GM23248 (cell line): Measurements from ENCODE around the gene RCC2. TPM values are rescaled to one million over a fixed set of nuclear protein-coding genes. Genes with fewer than 3 reads are reported as not detected.

Experiments used
- DNase-seq: peaks from one replicate; pipeline ENCODE4 v3.0.0-alpha.2; 2015
- H2AFZ ChIP-seq: fragments of 200-600 bp; sonication (generic); 2 replicates; pipeline ENCODE4 v1.6.1; 2016; ENCODE audit warnings: antibody characterized with exemption
- H3F3A ChIP-seq: fragments of 200-600 bp; sonication (generic); 2 replicates; pipeline ENCODE4 v1.6.1; 2016; ENCODE audit warnings: mild to moderate bottlenecking, antibody characterized with exemption, mixed run types; ENCODE audit not compliant: insufficient read depth
- H3K27ac ChIP-seq: fragments of 200-600 bp; sonication (generic); 2 replicates; pipeline ENCODE4 v1.5.1; 2016; ENCODE audit warnings: mild to moderate bottlenecking
- H3K27me3 ChIP-seq: fragments of 200-600 bp; sonication (generic); replicated peaks from 2 replicates; pipeline ENCODE4 v1.6.1; 2016; ENCODE audit warnings: mild to moderate bottlenecking; ENCODE audit not compliant: insufficient read depth
- H3K36me3 ChIP-seq: fragments of 200-600 bp; sonication (generic); 2 replicates; pipeline ENCODE4 v1.6.1; 2016; ENCODE audit warnings: low read depth, mild to moderate bottlenecking
- H3K4me1 ChIP-seq: fragments of 200-600 bp; sonication (generic); 2 replicates; pipeline ENCODE4 v1.6.1; 2016; ENCODE audit warnings: mild to moderate bottlenecking; ENCODE audit not compliant: insufficient read depth
- H3K4me2 ChIP-seq: fragments of 200-600 bp; sonication (generic); one replicate; pipeline ENCODE4 v1.6.1; 2016; ENCODE audit warnings: mild to moderate bottlenecking; ENCODE audit not compliant: unreplicated experiment
- H3K4me3 ChIP-seq: fragments of 200-600 bp; sonication (generic); 2 replicates; pipeline ENCODE4 v1.5.1; 2016; ENCODE audit warnings: mild to moderate bottlenecking
- H3K79me2 ChIP-seq: fragments of 200-600 bp; sonication (generic); 2 replicates; pipeline ENCODE4 v1.6.1; 2016; ENCODE audit warnings: mild to moderate bottlenecking; ENCODE audit not compliant: insufficient read depth
- H3K9ac ChIP-seq: fragments of 200-600 bp; sonication (generic); 2 replicates; pipeline ENCODE4 v1.6.1; 2016; ENCODE audit warnings: mild to moderate bottlenecking
- H3K9me2 ChIP-seq: fragments of 200-600 bp; sonication (generic); 2 replicates; pipeline ENCODE4 v1.6.1; 2016; ENCODE audit warnings: mixed run types, mild to moderate bottlenecking, moderate library complexity; ENCODE audit not compliant: insufficient read depth
- H3K9me3 ChIP-seq: fragments of 200-600 bp; sonication (generic); one replicate; pipeline ENCODE4 v1.6.1; 2017; ENCODE audit warnings: low read depth
- H4K20me1 ChIP-seq: fragments of 200-600 bp; sonication (generic); 2 replicates; pipeline ENCODE4 v1.6.0; 2016; ENCODE audit not compliant: insufficient read depth
- EZH2 ChIP-seq: fragments of 200-600 bp; sonication (generic); IDR thresholded peaks from 2 replicates; pipeline ENCODE4 v1.6.1; 2018; ENCODE audit warnings: antibody characterized with exemption, mild to moderate bottlenecking; ENCODE audit not compliant: insufficient read depth, poor library complexity, severe bottlenecking
- EZH2phosphoT487 ChIP-seq: fragments of 200-600 bp; sonication (generic); IDR thresholded peaks from 2 replicates; pipeline ENCODE4 v1.6.1; 2018; ENCODE audit warnings: antibody characterized with exemption, moderate library complexity, mild to moderate bottlenecking, low read depth; ENCODE audit not compliant: insufficient read depth
- WGBS, 2 experiments: methylation state at CpG; one replicate each; pipeline ENCODE4 v1.1.6; 2015 to 2017; ENCODE audit warnings: low lambda C conversion rate in 2 of 2, low coverage in 1 of 2; ENCODE audit errors: missing lambda C conversion rate in 2 of 2; 5-methylcytosine and 5-hydroxymethylcytosine counted together
- in situ Hi-C: fragments of 300-500 bp; cut with MboI; formaldehyde crosslinking; loops from 2 replicates; pipeline ENCODE4 v1.15.0; 2020
- polyA plus RNA-seq: library from polyadenylated mRNA; unstranded; fragments of >200 nt; fragmentation: Nextera tagmentation; extraction: Ambion mirVana; gene quantifications from 2 replicates; pipeline ENCODE4 v1.2.1, GENCODE V29; 2016
- total RNA-seq: library from RNA; depleted of rRNA; stranded (reverse); fragments of >200 nt; shearing (Covaris generic); gene quantifications from 2 replicates; pipeline ENCODE4 v1.2.3, GENCODE V29; 2014

The RCC2 gene
- total and polyA plus RNA-seq, 2 experiments from 2014 or later, result 10.9 to 38.3 TPM

DNA sequence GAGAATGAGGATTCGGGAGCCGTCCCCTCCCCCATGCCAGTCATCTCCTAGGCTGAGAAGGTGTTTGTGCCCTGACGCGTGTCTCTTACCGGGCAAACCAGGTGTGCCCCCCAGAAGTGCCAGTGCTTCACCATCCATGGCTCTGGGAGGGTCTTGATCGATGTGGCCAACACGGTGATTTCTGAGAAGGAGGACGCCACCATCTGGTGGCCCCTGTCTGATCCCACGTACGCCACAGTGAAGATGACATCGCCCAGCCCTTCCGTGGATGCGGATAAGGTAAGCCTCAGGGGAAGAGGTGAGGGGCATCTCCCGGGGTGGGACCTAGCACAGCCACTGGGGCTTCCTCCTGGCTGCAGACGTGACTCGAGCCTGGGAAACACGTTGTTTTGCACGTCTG is 66.5 kb downstream of the RCC2 start:
- Histone ChIP-seq H3K4me3 (no peak overlapping the region), H3K79me2 (no peaks in the 10 kb centered on the region), H3K4me2 (no peak overlapping the region), H3K9ac (no peak overlapping the region), H4K20me1 (no peaks in the 10 kb centered on the region), H3K36me3 (no peaks in the 10 kb centered on the region), H3K9me2 (no peaks in the 10 kb centered on the region), H3K27ac (no peak overlapping the region), H3F3A (no peaks in the 10 kb centered on the region), H3K27me3 (peaks cover 26% of the 10 kb centered on the region), H3K9me3 (no peaks in the 10 kb centered on the region), H2AFZ (no peak overlapping the region), H3K4me1 (no peaks in the 10 kb centered on the region)
- WGBS, 2 experiments, result 52 to 54% methylated on average over 18 of the region's 18 CpGs
- TF ChIP-seq EZH2phosphoT487 (no peak), EZH2 (no peak)
- no peak for DNase-seq
- in situ Hi-C loops, result no loop called here

DNA sequence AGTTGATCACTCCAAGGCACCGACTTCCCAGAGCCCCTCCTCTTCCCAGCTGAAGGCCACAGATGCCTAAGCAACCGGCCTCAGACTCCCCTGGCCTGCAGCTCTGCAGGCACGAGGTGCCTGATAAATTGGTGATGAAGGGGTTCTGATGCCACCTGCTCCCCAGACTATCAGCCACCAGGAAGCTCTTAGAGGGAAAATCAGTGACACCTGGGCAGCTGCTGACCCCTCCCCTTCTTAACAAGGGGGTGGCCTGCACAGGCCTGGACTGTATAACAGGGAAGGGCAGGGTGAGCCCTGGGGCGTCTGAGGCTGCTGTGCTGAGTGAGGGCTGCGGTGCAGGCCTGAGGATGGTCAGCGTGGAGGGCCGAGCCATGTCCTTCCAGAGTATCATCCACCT is 67.6 kb downstream of the RCC2 start, which contains the start of gene PADI6:
Gene PADI6, plus strand, starts transcription at position 301 of the 400 bp plus-strand sequence. Its CDS starts 50 bp downstream, at position 351.
- no peaks in the 10 kb centered on the region for H3K9me3 ChIP-seq
- WGBS, 2 experiments, result 34 to 35% methylated on average over 5 to 7 of the region's 7 CpGs
- no peak within 1 kb of the TSS for H2AFZ ChIP-seq
- no peak within 1 kb of the TSS for H3K4me2 ChIP-seq
- no peaks in the 10 kb centered on the region for H3K9me2 ChIP-seq
- H3K4me3 ChIP-seq, result no peak within 1 kb of the TSS
- peaks cover 21% of the 10 kb centered on the region; the same call in 1 of the 2 replicates for H3K27me3 ChIP-seq
- no peaks in the 10 kb centered on the region for H3K36me3 ChIP-seq
- H3K27ac ChIP-seq, result no peak within 1 kb of the TSS
- no peaks in the 10 kb centered on the region for H3K79me2 ChIP-seq
- TF ChIP-seq EZH2, result no peak
- no peak for TF ChIP-seq EZH2phosphoT487
- H3K9ac ChIP-seq, result no peak within 1 kb of the TSS
- H3F3A ChIP-seq, result no peaks in the 10 kb centered on the region
- in situ Hi-C loops, result no loop called here
- H4K20me1 ChIP-seq, result no peaks in the 10 kb centered on the region
- H3K4me1 ChIP-seq, result no peaks in the 10 kb centered on the region
- no peak for DNase-seq

DNA sequence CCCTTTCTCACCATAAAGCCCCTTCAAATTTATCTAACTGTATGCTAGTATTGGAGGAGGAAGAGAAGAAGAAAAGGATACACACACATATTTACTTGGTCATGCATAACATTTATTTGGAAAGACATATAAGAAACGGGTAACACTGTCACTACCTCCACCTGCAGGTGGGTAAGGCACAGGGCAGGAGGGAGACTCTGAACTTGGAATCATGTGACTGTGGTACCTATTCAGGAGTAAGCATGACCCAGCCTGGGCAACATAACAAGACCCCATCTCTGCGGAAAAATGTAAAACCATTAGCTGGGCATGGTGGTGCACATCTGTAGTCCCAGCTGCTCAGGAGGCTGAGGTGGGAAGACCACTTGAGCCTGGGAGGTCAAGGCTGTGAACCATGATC is 68.9 kb downstream of the RCC2 start:
- TF ChIP-seq EZH2phosphoT487, result no peak
- no peak for TF ChIP-seq EZH2
- WGBS, 2 experiments, result 48 to 50% methylated on average over 2 of the region's 2 CpGs

DNA sequence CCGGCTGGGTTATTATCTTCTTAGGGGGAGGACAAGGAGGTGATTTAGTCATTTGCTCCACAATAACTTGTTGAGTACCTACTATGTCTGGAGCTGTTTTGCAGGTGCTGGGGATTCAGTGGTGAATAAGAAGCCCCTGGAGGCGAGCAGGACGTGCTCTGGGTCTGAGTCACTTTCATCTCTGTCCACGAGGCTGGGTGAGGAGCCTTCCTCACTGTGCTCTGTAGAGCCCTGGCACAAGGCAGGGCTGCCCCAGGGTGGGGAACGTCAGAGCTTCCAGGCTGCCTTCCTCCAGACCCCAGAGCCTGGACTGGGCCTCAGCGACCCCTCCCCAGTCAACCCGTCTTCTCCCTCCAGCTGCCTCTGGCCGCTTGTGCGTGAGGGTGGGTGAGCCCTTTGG is 70.0 kb downstream of the RCC2 start:
- Histone ChIP-seq H3F3A (no peaks in the 10 kb centered on the region), H4K20me1 (no peaks in the 10 kb centered on the region), H3K9ac (no peak overlapping the region), H2AFZ (no peak overlapping the region), H3K9me3 (no peaks in the 10 kb centered on the region), H3K27ac (no peak overlapping the region), H3K36me3 (no peaks in the 10 kb centered on the region), H3K4me3 (no peak overlapping the region), H3K9me2 (no peaks in the 10 kb centered on the region), H3K4me2 (no peak overlapping the region), H3K79me2 (no peaks in the 10 kb centered on the region), H3K4me1 (no peaks in the 10 kb centered on the region), H3K27me3 (0 out of 2 replicates have a peak, but pooled peaks cover 22% of the 10 kb centered on the region)
- in situ Hi-C loops, result no loop called here
- peak; percentile 46 for DNase-seq
- TF ChIP-seq EZH2phosphoT487 (no peak), EZH2 (no peak)
- WGBS, 2 experiments, result 34 to 35% methylated on average over 9 of the region's 9 CpGs

More for the DNA sequence above, 68.9 kb downstream of the RCC2 start:
- Histone ChIP-seq H3K9me3 (no peaks in the 10 kb centered on the region), H2AFZ (no peak overlapping the region), H3K27me3 (peaks cover 22% of the 10 kb centered on the region; the same call in 1 of the 2 replicates), H3F3A (no peaks in the 10 kb centered on the region), H3K4me1 (no peaks in the 10 kb centered on the region), H3K9ac (no peak overlapping the region), H3K36me3 (no peaks in the 10 kb centered on the region), H4K20me1 (no peaks in the 10 kb centered on the region), H3K27ac (no peak overlapping the region), H3K4me2 (no peak overlapping the region), H3K9me2 (no peaks in the 10 kb centered on the region), H3K4me3 (no peak overlapping the region), H3K79me2 (no peaks in the 10 kb centered on the region)
- in situ Hi-C loops, result no loop called here
- DNase-seq, result no peak

DNA sequence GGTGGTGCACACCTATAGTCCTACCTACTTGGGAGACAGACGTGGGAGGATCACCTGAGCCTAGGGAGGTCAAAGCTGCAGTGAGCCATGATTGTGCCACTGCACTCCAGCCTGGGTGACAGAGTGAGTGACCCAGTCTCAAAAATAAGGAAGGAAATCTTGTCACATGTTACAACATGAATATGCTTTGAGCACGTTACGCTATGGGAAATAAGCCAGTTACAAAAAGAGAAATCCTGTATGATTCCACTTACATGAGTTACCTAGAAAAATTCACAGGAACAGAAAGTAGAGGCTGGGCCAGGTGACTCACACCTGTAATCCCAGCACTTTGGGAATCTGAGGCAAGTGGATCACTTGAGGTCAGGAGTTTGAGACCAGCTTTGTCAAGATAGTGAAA is 74.2 kb downstream of the RCC2 start:
- DNase-seq, result no peak
- H4K20me1 ChIP-seq, result no peaks in the 10 kb centered on the region
- H3K27ac ChIP-seq, result no peak overlapping the region
- in situ Hi-C loops, result no loop called here
- peaks cover 13% of the 10 kb centered on the region; the same call in 1 of the 2 replicates for H3K27me3 ChIP-seq
- no peak overlapping the region for H3K4me3 ChIP-seq
- H3K9ac ChIP-seq, result no peak overlapping the region
- no peak overlapping the region for H3K4me2 ChIP-seq
- H3F3A ChIP-seq, result no peaks in the 10 kb centered on the region
- no peak for TF ChIP-seq EZH2phosphoT487
- TF ChIP-seq EZH2, result no peak
- H2AFZ ChIP-seq, result no peak overlapping the region
- H3K36me3 ChIP-seq, result no peaks in the 10 kb centered on the region
- H3K9me3 ChIP-seq, result no peaks in the 10 kb centered on the region
- no peaks in the 10 kb centered on the region for H3K4me1 ChIP-seq
- 54 to 56% methylated on average over 3 of the region's 3 CpGs for WGBS, 2 experiments
- no peaks in the 10 kb centered on the region for H3K9me2 ChIP-seq
- no peaks in the 10 kb centered on the region for H3K79me2 ChIP-seq
